ENCODE data around the gene TMEM87B. TPM values are rescaled to one million over a fixed set of nuclear protein-coding genes. Genes with fewer than 3 reads are reported as not detected.
A peak's percentile ranks its signal among the peaks of the same experiment; 100 is the strongest.

Gene TMEM87B
- total and polyA plus RNA-seq, 7 experiments from 2014 or later, result 7.3 to 26.9 (median 15.4) TPM

DNA sequence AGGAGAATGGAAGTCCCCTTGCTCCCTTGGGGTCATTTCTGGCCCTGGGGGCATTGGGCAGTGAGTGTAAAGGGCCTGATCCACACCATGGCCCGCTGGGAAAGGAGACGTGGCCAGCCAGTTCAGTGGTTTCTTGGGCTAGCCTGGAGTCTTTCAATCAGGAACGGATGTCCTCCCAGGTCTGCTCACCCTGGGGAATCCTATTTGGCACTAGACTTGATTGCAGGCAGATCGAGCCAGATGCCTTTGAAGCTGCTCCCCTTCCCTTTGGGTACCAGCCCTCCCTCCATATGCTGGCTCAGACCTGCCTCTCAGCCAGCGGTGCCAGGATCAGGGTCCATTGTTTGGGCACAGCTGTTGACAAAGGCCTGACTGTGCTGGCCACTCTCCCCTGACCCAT is 94.1 kb downstream of the TMEM87B start:
- no peaks in the 10 kb centered on the region for H3K36me3 Mint-ChIP-seq
- POLR2A ChIA-PET, result interaction anchor here (1.3 kb wide), 1 partner anchor 12 kb away, joined by 3 read pairs; no protein-coding TSS in a partner anchor
- no peaks in the 10 kb centered on the region for H3K9me3 ChIP-seq (ENCODE audit: control insufficient read depth in 2 of 3, low read length in 3 of 3)
- DNase-seq (no peak), ATAC-seq (no peak)
- H3K4me1 ChIP-seq (ENCODE audit: control insufficient read depth in 2 of 2, insufficient read depth in 2 of 2, low read length in 2 of 2), result no peaks in the 10 kb centered on the region
- H3K36me3 ChIP-seq (ENCODE audit: control insufficient read depth in 2 of 3, insufficient read depth in 3 of 3, low read length in 3 of 3), result no peaks in the 10 kb centered on the region
- peaks cover 0 to 2% (median 0%) of the 10 kb centered on the region in 11 donors for H3K9me3 Mint-ChIP-seq
- no peak overlapping the region for H3K4me3 Mint-ChIP-seq
- no peak overlapping the region for H3K27ac ChIP-seq (ENCODE audit: low read depth, low read length)
- no peak overlapping the region for H3K27ac Mint-ChIP-seq
- no peak overlapping the region for H3K4me3 ChIP-seq (ENCODE audit: low read length)
- peaks cover 0 to 6% (median 0%) of the 10 kb centered on the region in 5 donors for H3K27me3 Mint-ChIP-seq
- CTCF ChIA-PET, result no interaction called here
- no peaks in the 10 kb centered on the region for H3K27me3 ChIP-seq (ENCODE audit: control insufficient read depth in 2 of 2, insufficient read depth in 2 of 2, low read length in 2 of 2)
- H3K4me1 Mint-ChIP-seq, result peaks cover 0 to 7% (median 4%) of the 10 kb centered on the region in 7 donors
- intact Hi-C loops (cut with micrococcal nuclease), result no loop called here

DNA sequence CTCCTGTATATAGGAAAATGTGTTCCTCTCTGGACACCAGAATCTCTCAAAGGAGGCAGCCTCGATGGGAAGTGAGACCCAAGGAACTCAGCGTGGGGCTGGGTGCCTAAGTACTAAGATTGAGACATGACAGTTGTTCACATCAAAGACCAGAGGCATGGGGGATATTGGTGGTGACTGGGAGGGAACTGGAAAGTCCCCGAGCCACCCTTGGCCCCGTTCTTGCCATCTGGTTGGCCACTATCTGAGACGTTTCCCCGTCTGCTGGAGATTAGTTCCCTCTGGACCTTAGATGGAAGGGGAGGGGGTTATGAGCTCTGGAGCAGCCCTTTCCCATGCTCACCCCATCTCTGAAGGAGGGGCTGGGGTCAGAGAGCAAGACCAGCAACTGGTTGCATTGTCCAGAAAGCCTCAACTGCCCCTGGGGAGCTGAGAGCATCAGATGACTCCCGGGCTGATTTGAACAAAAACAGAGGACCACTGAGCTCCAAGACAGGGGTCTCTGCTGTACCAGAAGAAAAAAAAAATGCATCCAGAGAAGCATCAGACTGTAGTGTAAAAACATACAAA is 94.9 kb downstream of the TMEM87B start:
- Mint-ChIP-seq H3K27me3 (peaks cover 0 to 6% (median 0%) of the 10 kb centered on the region in 5 donors), H3K4me3 (no peak overlapping the region), H3K36me3 (no peaks in the 10 kb centered on the region), H3K9me3 (peaks cover 0 to 2% (median 0%) of the 10 kb centered on the region in 11 donors), H3K27ac (no peak overlapping the region), H3K4me1 (peaks cover 0 to 15% (median 10%) of the 10 kb centered on the region in 7 donors)
- DNase-seq (no peak), ATAC-seq (no peak)
- Histone ChIP-seq H3K4me3 (ENCODE audit: low read length) (no peak overlapping the region), H3K4me1 (ENCODE audit: control insufficient read depth in 2 of 2, insufficient read depth in 2 of 2, low read length in 2 of 2) (peaks cover 2 to 7% of the 10 kb centered on the region in 2 donors), H3K9me3 (ENCODE audit: control insufficient read depth in 2 of 3, low read length in 3 of 3) (no peaks in the 10 kb centered on the region), H3K27ac (ENCODE audit: low read depth, low read length) (no peak overlapping the region), H3K27me3 (ENCODE audit: control insufficient read depth in 2 of 2, insufficient read depth in 2 of 2, low read length in 2 of 2) (no peaks in the 10 kb centered on the region), H3K36me3 (ENCODE audit: control insufficient read depth in 2 of 3, insufficient read depth in 3 of 3, low read length in 3 of 3) (no peaks in the 10 kb centered on the region)
- ChIA-PET CTCF (interaction anchor here (1.4 kb wide), 1 partner anchor 28 kb away, joined by 3 read pairs; no protein-coding TSS in a partner anchor), POLR2A (no interaction called here)
- intact Hi-C loops (cut with micrococcal nuclease), result no loop called here

DNA sequence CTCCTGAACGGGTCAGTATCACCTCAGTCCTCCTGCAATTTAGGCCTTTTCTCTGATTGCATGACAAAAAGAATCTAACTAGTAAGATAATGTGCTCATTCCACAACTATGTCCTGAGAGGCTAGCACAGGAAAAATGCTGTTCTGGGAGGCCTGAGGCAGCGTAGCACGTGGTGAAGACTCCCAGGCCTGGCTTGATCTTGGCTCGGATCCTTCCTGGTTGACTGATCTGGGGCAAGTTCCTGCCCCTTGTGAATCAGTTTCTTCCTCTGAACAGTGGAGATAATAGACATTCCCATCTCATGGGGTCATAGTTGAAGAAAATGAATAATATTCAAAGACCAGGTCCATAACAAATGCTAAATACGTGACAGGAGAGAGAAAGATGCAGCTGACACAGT is 95.4 kb downstream of the TMEM87B start:
- Mint-ChIP-seq H3K9me3 (peaks cover 0 to 2% (median 0%) of the 10 kb centered on the region in 11 donors), H3K36me3 (no peaks in the 10 kb centered on the region), H3K27ac (peak overlapping the region in 1 of 9 donors; percentile 15), H3K27me3 (peaks cover 0 to 6% (median 0%) of the 10 kb centered on the region in 5 donors), H3K4me1 (peaks cover 4 to 20% (median 15%) of the 10 kb centered on the region in 7 donors), H3K4me3 (no peak overlapping the region)
- H3K27me3 ChIP-seq (ENCODE audit: control insufficient read depth in 2 of 2, insufficient read depth in 2 of 2, low read length in 2 of 2), result no peaks in the 10 kb centered on the region
- no peak overlapping the region for H3K27ac ChIP-seq (ENCODE audit: low read depth, low read length)
- no peak for DNase-seq
- ChIA-PET POLR2A (no interaction called here), CTCF (interaction anchor here (1.4 kb wide), 1 partner anchor 29 kb away, joined by 3 read pairs; no protein-coding TSS in a partner anchor)
- peaks cover 7 to 12% of the 10 kb centered on the region in 2 donors for H3K4me1 ChIP-seq (ENCODE audit: control insufficient read depth in 2 of 2, insufficient read depth in 2 of 2, low read length in 2 of 2)
- ATAC-seq, result no peak
- no peak overlapping the region for H3K4me3 ChIP-seq (ENCODE audit: low read length)
- intact Hi-C loops (cut with micrococcal nuclease), result no loop called here
- no peaks in the 10 kb centered on the region for H3K9me3 ChIP-seq (ENCODE audit: control insufficient read depth in 2 of 3, low read length in 3 of 3)
- H3K36me3 ChIP-seq (ENCODE audit: control insufficient read depth in 2 of 3, insufficient read depth in 3 of 3, low read length in 3 of 3), result no peaks in the 10 kb centered on the region

DNA sequence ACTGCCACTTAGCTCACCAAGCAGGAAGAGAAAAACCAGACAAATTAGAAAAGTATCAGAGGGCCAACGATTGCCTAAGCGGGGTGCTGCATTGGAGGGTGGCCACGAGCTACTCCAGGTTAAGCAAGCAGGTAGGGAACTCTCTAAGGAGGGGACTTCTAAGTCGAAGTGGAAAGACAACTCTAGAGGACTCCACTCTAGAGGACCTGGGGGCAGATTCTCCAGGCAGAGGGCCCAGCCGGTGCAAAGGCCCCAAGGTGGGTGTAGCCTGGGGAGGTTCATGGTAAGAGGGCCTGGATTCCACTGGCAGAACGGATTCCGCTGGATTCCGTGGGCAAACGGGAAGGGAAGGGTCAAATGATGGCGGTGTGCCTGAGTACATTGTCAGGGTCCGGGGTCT is 95.8 kb downstream of the TMEM87B start:
- no peaks in the 10 kb centered on the region for H3K36me3 Mint-ChIP-seq
- no peaks in the 10 kb centered on the region for H3K36me3 ChIP-seq (ENCODE audit: control insufficient read depth in 2 of 3, insufficient read depth in 3 of 3, low read length in 3 of 3)
- no peak overlapping the region for H3K4me3 ChIP-seq (ENCODE audit: low read length)
- no peak for ATAC-seq
- H3K4me1 Mint-ChIP-seq, result peaks cover 8 to 24% (median 19%) of the 10 kb centered on the region in 7 donors
- peaks cover 0 to 2% (median 0%) of the 10 kb centered on the region in 11 donors for H3K9me3 Mint-ChIP-seq
- H3K9me3 ChIP-seq (ENCODE audit: control insufficient read depth in 2 of 3, low read length in 3 of 3), result no peaks in the 10 kb centered on the region
- no peak for DNase-seq
- H3K27me3 Mint-ChIP-seq, result peaks cover 0 to 6% (median 0%) of the 10 kb centered on the region in 5 donors
- peaks cover 9 to 16% of the 10 kb centered on the region in 2 donors for H3K4me1 ChIP-seq (ENCODE audit: control insufficient read depth in 2 of 2, insufficient read depth in 2 of 2, low read length in 2 of 2)
- POLR2A ChIA-PET, result no interaction called here
- CTCF ChIA-PET, result interaction anchor here (1.4 kb wide), 1 partner anchor 29 kb away, joined by 3 read pairs; no protein-coding TSS in a partner anchor
- intact Hi-C loops (cut with micrococcal nuclease), result no loop called here
- H3K27me3 ChIP-seq (ENCODE audit: control insufficient read depth in 2 of 2, insufficient read depth in 2 of 2, low read length in 2 of 2), result no peaks in the 10 kb centered on the region
- H3K27ac Mint-ChIP-seq, result peak overlapping the region in 2 of 9 donors; percentile 13 to 15
- H3K27ac ChIP-seq (ENCODE audit: low read depth, low read length), result no peak overlapping the region
- no peak overlapping the region for H3K4me3 Mint-ChIP-seq

DNA sequence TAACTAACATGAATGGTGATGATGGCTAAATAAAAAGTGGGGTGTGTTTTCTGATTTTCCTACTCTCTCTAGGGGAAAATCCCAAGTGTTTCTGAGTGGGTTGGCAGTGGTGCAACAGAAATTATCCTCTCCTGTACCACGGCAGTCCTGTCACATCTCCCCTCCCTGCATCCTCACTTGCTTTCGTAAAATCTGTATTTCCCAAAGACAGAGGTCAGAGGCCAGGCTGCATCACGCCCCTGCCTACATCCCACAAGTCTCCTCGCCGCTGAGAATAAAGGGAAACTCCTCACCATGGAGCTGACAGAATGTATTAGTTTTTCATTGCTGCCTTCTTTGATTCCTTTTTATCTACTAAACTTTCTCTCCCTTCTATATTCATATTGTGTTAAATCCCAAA is 96.2 kb downstream of the TMEM87B start:
- Mint-ChIP-seq H3K4me1 (peaks cover 11 to 28% (median 24%) of the 10 kb centered on the region in 7 donors), H3K27ac (peak overlapping the region in 4 of 9 donors; percentile 14 to 42 (median 24)), H3K27me3 (peaks cover 0 to 6% (median 0%) of the 10 kb centered on the region in 5 donors), H3K9me3 (peaks cover 0 to 2% (median 0%) of the 10 kb centered on the region in 11 donors), H3K4me3 (no peak overlapping the region), H3K36me3 (no peaks in the 10 kb centered on the region)
- CTCF ChIA-PET, result interaction anchor here (1.4 kb wide), 1 partner anchor 30 kb away, joined by 3 read pairs; no protein-coding TSS in a partner anchor
- Histone ChIP-seq H3K9me3 (ENCODE audit: control insufficient read depth in 2 of 3, low read length in 3 of 3) (no peaks in the 10 kb centered on the region), H3K4me1 (ENCODE audit: control insufficient read depth in 2 of 2, insufficient read depth in 2 of 2, low read length in 2 of 2) (peaks cover 14 to 20% of the 10 kb centered on the region in 2 donors), H3K4me3 (ENCODE audit: low read length) (no peak overlapping the region), H3K36me3 (ENCODE audit: control insufficient read depth in 2 of 3, insufficient read depth in 3 of 3, low read length in 3 of 3) (no peaks in the 10 kb centered on the region), H3K27ac (ENCODE audit: low read depth, low read length) (no peak overlapping the region), H3K27me3 (ENCODE audit: control insufficient read depth in 2 of 2, insufficient read depth in 2 of 2, low read length in 2 of 2) (no peaks in the 10 kb centered on the region)
- intact Hi-C loops (cut with micrococcal nuclease), result no loop called here
- POLR2A ChIA-PET, result no interaction called here
- DNase-seq, result no peak
- ATAC-seq, result no peak

DNA sequence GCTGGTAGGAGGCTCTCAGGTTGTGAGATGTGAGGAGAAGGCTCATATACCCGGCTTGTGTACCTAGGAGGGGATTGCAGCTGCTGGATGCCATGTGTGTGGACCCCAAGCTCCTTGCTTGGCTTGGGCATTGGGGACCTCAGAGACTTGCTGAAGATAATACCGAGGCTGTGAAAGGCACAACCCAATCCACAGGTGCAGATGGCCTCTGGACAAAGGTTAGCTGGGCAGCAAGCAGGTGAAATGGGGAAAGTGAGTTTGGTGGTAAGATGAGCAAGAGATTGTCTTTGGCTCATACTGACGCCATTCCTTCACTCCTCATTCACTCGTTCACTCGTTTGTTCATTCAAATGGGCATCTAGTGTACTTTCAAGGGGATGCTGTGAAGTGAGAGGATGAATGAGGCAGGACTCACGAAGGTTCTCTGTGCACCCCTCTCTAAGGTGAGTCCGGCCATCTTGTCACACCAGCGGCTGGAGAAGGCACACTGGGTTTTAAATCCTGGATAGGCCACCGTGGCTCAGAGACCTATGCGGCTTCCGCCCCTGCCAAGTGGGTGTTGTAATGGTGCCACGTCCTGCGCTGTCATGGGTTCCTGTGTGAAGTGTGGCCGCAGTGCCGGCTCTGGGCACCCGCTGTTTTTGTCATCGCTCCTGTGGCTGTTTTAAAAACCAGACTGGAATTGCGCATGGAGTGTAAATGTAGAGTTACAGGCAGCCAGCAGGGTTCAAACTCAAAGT is 96.8 kb downstream of the TMEM87B start:
- H3K9me3 Mint-ChIP-seq, result peaks cover 0 to 2% (median 0%) of the 10 kb centered on the region in 11 donors
- H3K4me1 Mint-ChIP-seq, result peaks cover 15 to 34% (median 30%) of the 10 kb centered on the region in 7 donors
- H3K27ac Mint-ChIP-seq, result peak overlapping the region in 3 of 9 donors; percentile 22 to 42 (median 25)
- no peaks in the 10 kb centered on the region for H3K36me3 Mint-ChIP-seq
- Histone ChIP-seq H3K4me1 (ENCODE audit: control insufficient read depth in 2 of 2, insufficient read depth in 2 of 2, low read length in 2 of 2) (peaks cover 18 to 25% of the 10 kb centered on the region in 2 donors), H3K4me3 (ENCODE audit: low read length) (no peak overlapping the region), H3K36me3 (ENCODE audit: control insufficient read depth in 2 of 3, insufficient read depth in 3 of 3, low read length in 3 of 3) (no peaks in the 10 kb centered on the region), H3K27ac (ENCODE audit: low read depth, low read length) (no peak overlapping the region), H3K9me3 (ENCODE audit: control insufficient read depth in 2 of 3, low read length in 3 of 3) (no peaks in the 10 kb centered on the region), H3K27me3 (ENCODE audit: control insufficient read depth in 2 of 2, insufficient read depth in 2 of 2, low read length in 2 of 2) (no peaks in the 10 kb centered on the region)
- POLR2A ChIA-PET, result no interaction called here
- no peak overlapping the region for H3K4me3 Mint-ChIP-seq
- intact Hi-C loops (cut with micrococcal nuclease), result no loop called here
- CTCF ChIA-PET, result no interaction called here
- DNase-seq (no peak), ATAC-seq (no peak)
- peaks cover 0 to 5% (median 0%) of the 10 kb centered on the region in 5 donors for H3K27me3 Mint-ChIP-seq
